Heart left ventricle (tissue), 16 donors: ENCODE measurements around the gene NPAS1. TPM values are rescaled to one million over a fixed set of nuclear protein-coding genes. Genes with fewer than 3 reads are reported as not detected.

Source experiments
- ATAC-seq, 4 donors: fragments of 200-7000 bp; cut with Tn5 transposase; one replicate each; pipeline ENCODE4 v1.9.1; 2020 to 2022; ENCODE audit warnings: moderate library complexity in 4 of 4, mild to moderate bottlenecking in 3 of 4, moderate number of reproducible peaks in 1 of 4
- DNase-seq, 5 donors: peaks; one replicate each; pipeline ENCODE4 v3.0.0-alpha.2; 2020
- H3K27ac ChIP-seq, 12 donors: fragments of 200-600 bp; sonication (generic) in 4 of 12; one replicate each; pipeline versions ENCODE4 v1.5.0 to v1.8.0; 2016 to 2022; ENCODE audit warnings: mild to moderate bottlenecking in 2 of 12
- H3K27me3 ChIP-seq, 9 donors: fragments of 200-600 bp; sonication (generic) in 2 of 9; one replicate each; pipeline versions ENCODE4 v1.5.1 to v1.8.0; 2016 to 2022; ENCODE audit warnings: mild to moderate bottlenecking in 3 of 9
- H3K36me3 ChIP-seq, 9 donors: fragments of 200-600 bp; sonication (generic) in 2 of 9; one replicate each; pipeline versions ENCODE4 v1.5.0 to v1.8.0; 2018 to 2022; ENCODE audit warnings: mild to moderate bottlenecking in 2 of 9
- H3K4me1 ChIP-seq, 12 donors: fragments of 200-600 bp; sonication (generic) in 4 of 12; one replicate each; pipeline versions ENCODE4 v1.5.0 to v1.8.0; 2016 to 2022; ENCODE audit warnings: mild to moderate bottlenecking in 3 of 12
- H3K4me3 ChIP-seq, 12 donors: fragments of 200-600 bp; sonication (generic) in 4 of 12; one replicate each; pipeline versions ENCODE4 v1.5.0 to v1.8.0; 2017 to 2022; ENCODE audit warnings: mild to moderate bottlenecking in 9 of 12, moderate library complexity in 4 of 12
- H3K9me3 ChIP-seq, 12 donors: fragments of 200-600 bp; sonication (generic) in 4 of 12; one replicate each; pipeline versions ENCODE4 v1.5.0 to v1.8.0; 2016 to 2022; ENCODE audit warnings: mild to moderate bottlenecking in 1 of 12
- POLR2A ChIP-seq, 2 donors: fragments of 450-650 bp; IDR thresholded peaks; one replicate each; pipeline ENCODE4 v1.6.1; 2017; ENCODE audit warnings: antibody characterized with exemption in 2 of 2, mild to moderate bottlenecking in 2 of 2, moderate library complexity in 2 of 2
- WGBS, 4 donors: extraction: QIAGEN DNeasy Blood & Tissue Kit in 2 of 4; methylation state at CpG; one replicate each; pipeline versions ENCODE4 v1.1.5 to v1.1.7; 2013 to 2018; 5-methylcytosine and 5-hydroxymethylcytosine counted together
- intact Hi-C, 10 donors: fragments of 100-400 bp; cut with DNase I; formaldehyde crosslinking; loops; one replicate each; pipeline versions ENCODE4 v1.11.1 to v1.14.2; 2022
- polyA plus RNA-seq, 2 donors: library from polyadenylated mRNA; stranded (reverse); fragments of 200-250 nt; gene quantifications; one replicate each; pipeline ENCODE4 v1.2.3, GENCODE V29; 2013
- total RNA-seq, 9 donors: library from RNA; depleted of rRNA in 2 of 9; stranded (reverse); fragments of >200 nt in 2 of 9; fragmentation: NEBNext Ultra II Directional in 3 of 9; extraction: Animal tissue kit (Norgen Biotek cat#: 25700) in 3 of 9; gene quantifications; one replicate each; pipeline versions ENCODE4 v1.1.0 to v1.2.4, GENCODE V29; 2016 to 2023
- TF ChIP-seq, protein P1 (sequence below), 12 donors: fragments of 200-600 bp; sonication (generic) in 4 of 12; IDR thresholded peaks; one replicate each; pipeline versions ENCODE4 v1.5.0 to v1.8.0; 2018 to 2022; ENCODE audit warnings: antibody characterized with exemption in 12 of 12, mild to moderate bottlenecking in 5 of 12
- donor health status: ischemic (EF 13 %, LVEDD 7.1; RV severe dilation, severe dysfunction).
- donor health status: healthy with polysubstance abuse.
- donor health status: DM: no; HTN: yes; CAD: no.
- donor health status: DM: no; HTN: no; CAD: no.
- donor health status: ischemic (EF 25% LVEDD 6.9; RV normal size, moderate dysfunction).
- donor health status: ischemic (EF 25% LVEDD 5.7; RV mildly dilated, moderate dysfunction).
- donor health status: healthy.
- donor health status: DM: yes; HTN: yes; CAD: no.
- donor health status: ischemic (EF 35%, LVEDD 5.7; RV mildly dilated, moderate dysfunction).
- donor health status: nonischemic (EF 11% LVEDD 7.7; RV severe dilation, severe dysfunction).
- donor health status: DM: yes; HTN: yes; CAD: no.
- donor health status: PGD.
- donor health status: ischemic (EF 29% LVEDD 5.4; RV normal size, mild dysfunction).
- donor health status: nonischemic (EF 23%, LVEDD 6.1; RV moderate dilation, normal function).

Gene NPAS1
- total and polyA plus RNA-seq, 11 donors: 0.16 to 1.3 (median 0.69) TPM; not detected in 1

DNA sequence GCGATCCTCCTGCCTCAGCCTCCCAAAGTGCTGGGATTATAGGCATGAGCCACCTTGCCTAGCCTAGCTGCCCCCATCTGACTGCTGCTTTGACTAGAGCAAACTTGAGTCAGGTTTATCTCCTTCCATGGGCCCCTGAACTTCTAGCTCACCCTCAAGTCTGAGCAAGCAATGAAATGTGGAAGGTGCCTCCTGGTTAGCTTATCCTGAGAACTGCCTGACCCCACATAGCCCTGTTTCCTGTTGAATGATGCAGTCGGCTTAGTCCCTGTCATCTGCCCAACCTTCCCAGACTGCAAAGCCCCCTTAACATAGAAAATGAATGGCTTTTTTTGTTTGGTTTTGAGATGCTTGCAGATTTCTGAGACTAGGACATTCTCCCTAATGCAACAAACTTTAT lies 37.7 kb downstream of the NPAS1 start:
- WGBS, 4 donors: 60 to 70% (median 69%) methylated on average over 2 of the region's 2 CpGs
- TF ChIP-seq, protein P1, sequence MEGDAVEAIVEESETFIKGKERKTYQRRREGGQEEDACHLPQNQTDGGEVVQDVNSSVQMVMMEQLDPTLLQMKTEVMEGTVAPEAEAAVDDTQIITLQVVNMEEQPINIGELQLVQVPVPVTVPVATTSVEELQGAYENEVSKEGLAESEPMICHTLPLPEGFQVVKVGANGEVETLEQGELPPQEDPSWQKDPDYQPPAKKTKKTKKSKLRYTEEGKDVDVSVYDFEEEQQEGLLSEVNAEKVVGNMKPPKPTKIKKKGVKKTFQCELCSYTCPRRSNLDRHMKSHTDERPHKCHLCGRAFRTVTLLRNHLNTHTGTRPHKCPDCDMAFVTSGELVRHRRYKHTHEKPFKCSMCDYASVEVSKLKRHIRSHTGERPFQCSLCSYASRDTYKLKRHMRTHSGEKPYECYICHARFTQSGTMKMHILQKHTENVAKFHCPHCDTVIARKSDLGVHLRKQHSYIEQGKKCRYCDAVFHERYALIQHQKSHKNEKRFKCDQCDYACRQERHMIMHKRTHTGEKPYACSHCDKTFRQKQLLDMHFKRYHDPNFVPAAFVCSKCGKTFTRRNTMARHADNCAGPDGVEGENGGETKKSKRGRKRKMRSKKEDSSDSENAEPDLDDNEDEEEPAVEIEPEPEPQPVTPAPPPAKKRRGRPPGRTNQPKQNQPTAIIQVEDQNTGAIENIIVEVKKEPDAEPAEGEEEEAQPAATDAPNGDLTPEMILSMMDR (IDR thresholded peaks at IDR 0.05): no peak
- TF ChIP-seq POLR2A (IDR thresholded peaks at IDR 0.05): no peak
- DNase-seq: peak in 1 of 5 donors; percentile 6

DNA sequence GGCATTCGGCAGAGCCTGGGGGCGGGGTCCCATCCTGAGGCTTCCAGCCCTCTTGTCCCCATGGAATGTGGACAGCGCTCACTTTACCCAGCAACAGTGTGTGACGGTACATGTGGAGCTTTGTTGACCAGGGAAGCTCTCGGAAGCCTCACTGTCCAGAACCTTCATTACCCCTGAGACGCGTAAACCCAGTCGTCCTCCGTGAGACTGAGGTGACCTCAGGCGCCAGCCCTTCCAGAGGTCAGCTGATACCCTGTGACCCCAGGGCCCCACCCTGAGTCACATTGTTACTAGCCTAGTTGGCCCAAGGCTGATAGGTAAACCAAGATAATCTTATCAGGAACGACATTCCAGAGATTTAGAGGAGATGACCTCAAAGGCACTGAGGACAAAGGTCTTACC lies 39.0 kb downstream of the NPAS1 start:
- H3K4me1 ChIP-seq: no peaks in the 10 kb centered on the region
- H3K4me3 ChIP-seq: no peak overlapping the region
- intact Hi-C loops: no loop called here
- TF ChIP-seq, protein P1 (IDR thresholded peaks at IDR 0.05): no peak
- TF ChIP-seq POLR2A (IDR thresholded peaks at IDR 0.05): no peak
- no peak for ATAC-seq
- H3K9me3 ChIP-seq: no peaks in the 10 kb centered on the region
- peaks cover 0 to 2% (median 0%) of the 10 kb centered on the region in 9 donors for H3K36me3 ChIP-seq
- WGBS, 4 donors: 59 to 69% (median 64%) methylated on average over 11 of the region's 11 CpGs
- peak in 1 of 5 donors; percentile 4 for DNase-seq
- no peaks in the 10 kb centered on the region for H3K27me3 ChIP-seq
- no peak overlapping the region for H3K27ac ChIP-seq

More for the DNA sequence above, 37.7 kb downstream of the NPAS1 start:
- Histone ChIP-seq H3K27ac (no peak overlapping the region), H3K4me1 (no peaks in the 10 kb centered on the region), H3K36me3 (no peaks in the 10 kb centered on the region), H3K27me3 (no peaks in the 10 kb centered on the region), H3K4me3 (no peak overlapping the region), H3K9me3 (no peaks in the 10 kb centered on the region)
- ATAC-seq: no peak
- intact Hi-C loops: no loop called here

DNA sequence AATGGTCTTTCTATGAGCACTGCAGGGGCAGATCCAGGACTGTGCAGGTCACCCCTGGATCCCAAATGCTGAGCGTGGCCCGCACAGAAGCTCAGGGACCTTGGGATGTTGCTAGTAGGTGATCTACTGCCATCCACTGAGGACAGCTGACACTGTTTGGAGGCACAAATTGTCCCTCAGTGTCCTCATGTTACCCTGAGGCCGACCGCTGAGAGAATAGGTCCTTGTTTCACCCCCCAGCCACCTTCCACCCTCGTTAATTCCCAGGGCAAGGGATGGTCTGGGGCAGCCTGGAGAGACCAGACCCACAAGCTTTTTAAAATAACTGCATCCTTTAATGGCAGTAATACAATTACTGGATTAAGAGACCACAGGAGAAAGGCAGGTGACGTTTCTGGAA lies 44.2 kb downstream of the NPAS1 start:
- TF ChIP-seq POLR2A (IDR thresholded peaks at IDR 0.05): no peak
- TF ChIP-seq, protein P1 (IDR thresholded peaks at IDR 0.05): no peak
- no peak overlapping the region for H3K4me3 ChIP-seq
- no peaks in the 10 kb centered on the region for H3K27me3 ChIP-seq
- ATAC-seq: no peak
- no peak for DNase-seq
- no peak overlapping the region for H3K27ac ChIP-seq
- H3K4me1 ChIP-seq: no peaks in the 10 kb centered on the region
- 84 to 88% (median 87%) methylated on average over 4 to 6 of the region's 6 CpGs for WGBS, 4 donors
- intact Hi-C loops: no loop called here
- no peaks in the 10 kb centered on the region for H3K9me3 ChIP-seq
- peaks cover 0 to 53% (median 43%) of the 10 kb centered on the region in 9 donors for H3K36me3 ChIP-seq

DNA sequence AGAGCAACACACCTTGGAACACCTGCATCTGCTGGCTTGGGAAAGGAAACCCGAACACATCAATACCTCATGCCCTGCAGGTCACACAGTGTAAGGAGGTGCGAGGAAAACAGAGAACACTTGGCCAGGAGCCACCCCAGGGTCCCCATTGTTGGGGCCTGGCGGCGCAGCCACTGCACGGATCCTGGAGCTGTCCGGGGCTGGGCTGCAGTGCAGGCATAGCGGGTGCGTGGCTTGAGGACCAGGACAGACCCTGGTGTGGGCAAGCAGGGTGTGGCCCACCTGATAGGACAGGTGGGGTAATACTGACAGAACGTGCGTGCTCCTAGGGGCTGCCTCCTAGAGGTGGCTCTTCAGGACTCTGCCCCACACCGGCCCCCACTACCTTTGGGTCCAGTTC lies 45.6 kb downstream of the NPAS1 start:
- H3K27me3 ChIP-seq: no peaks in the 10 kb centered on the region
- H3K36me3 ChIP-seq: peaks cover 0 to 66% (median 57%) of the 10 kb centered on the region in 9 donors
- DNase-seq: no peak
- H3K4me1 ChIP-seq: no peaks in the 10 kb centered on the region
- H3K4me3 ChIP-seq: no peak overlapping the region
- ATAC-seq: peak in 1 of 4 donors; percentile 5
- no peaks in the 10 kb centered on the region for H3K9me3 ChIP-seq
- no peak overlapping the region for H3K27ac ChIP-seq
- intact Hi-C loops: no loop called here
- 86 to 92% (median 92%) methylated on average over 11 of the region's 11 CpGs for WGBS, 4 donors
- TF ChIP-seq, protein P1 (IDR thresholded peaks at IDR 0.05): no peak
- no peak for TF ChIP-seq POLR2A (IDR thresholded peaks at IDR 0.05)
